ENCODE results near the gene FAM234B.
A peak's percentile ranks its signal among the peaks of the same experiment; 100 is the strongest.

FAM234B gene

GRCh38 chr12:13002301-13003097 lies 41.7 kb upstream of the FAM234B start:
- in situ Hi-C loops (cut with HindIII; ENCODE audit: low pct_unique_long_range_greater_than_20kb, low sequenced_read_pairs) = no loop called here
- DNase-seq (ENCODE audit: low read depth in 1 of 2, low spot score in 1 of 2) = no peak
- no peak for TF ChIP-seq JUND (IDR thresholded peaks at IDR 0.05; ENCODE audit: low read depth)

GRCh38 chr12:13004361-13004760 lies 39.8 kb upstream of the FAM234B start:
- DNase-seq (ENCODE audit: low read depth in 1 of 2, low spot score in 1 of 2) = no peak
- TF ChIP-seq JUND (IDR thresholded peaks at IDR 0.05; ENCODE audit: low read depth) = no peak
- in situ Hi-C loops (cut with HindIII; ENCODE audit: low pct_unique_long_range_greater_than_20kb, low sequenced_read_pairs) = no loop called here

GRCh38 chr12:13004986-13005385 lies 39.2 kb upstream of the FAM234B start:
- in situ Hi-C loops (cut with HindIII; ENCODE audit: low pct_unique_long_range_greater_than_20kb, low sequenced_read_pairs) = no loop called here
- no peak for DNase-seq (ENCODE audit: low read depth in 1 of 2, low spot score in 1 of 2)
- no peak for TF ChIP-seq JUND (IDR thresholded peaks at IDR 0.05; ENCODE audit: low read depth)

GRCh38 chr12:13005649-13006048 lies 38.5 kb upstream of the FAM234B start:
- no peak for DNase-seq (ENCODE audit: low read depth in 1 of 2, low spot score in 1 of 2)
- TF ChIP-seq JUND (IDR thresholded peaks at IDR 0.05; ENCODE audit: low read depth) = no peak

GRCh38 chr12:13007496-13008233 lies 36.5 kb upstream of the FAM234B start:
- no peak for TF ChIP-seq JUND (IDR thresholded peaks at IDR 0.05; ENCODE audit: low read depth)
- in situ Hi-C loops (cut with HindIII; ENCODE audit: low pct_unique_long_range_greater_than_20kb, low sequenced_read_pairs) = no loop called here
- DNase-seq (ENCODE audit: low read depth in 1 of 2, low spot score in 1 of 2) = no peak

More at GRCh38 chr12:13005649-13006048, 38.5 kb upstream of the FAM234B start:
- in situ Hi-C loops (cut with HindIII; ENCODE audit: low pct_unique_long_range_greater_than_20kb, low sequenced_read_pairs) = no loop called here

GRCh38 chr12:13008741-13009380 lies 35.3 kb upstream of the FAM234B start:
- no peak for TF ChIP-seq JUND (IDR thresholded peaks at IDR 0.05; ENCODE audit: low read depth)
- DNase-seq (ENCODE audit: low read depth in 1 of 2, low spot score in 1 of 2) = no peak
- in situ Hi-C loops (cut with HindIII; ENCODE audit: low pct_unique_long_range_greater_than_20kb, low sequenced_read_pairs) = no loop called here

GRCh38 chr12:13011098-13011497 lies 33.1 kb upstream of the FAM234B start:
- TF ChIP-seq JUND (IDR thresholded peaks at IDR 0.05; ENCODE audit: low read depth) = no peak
- no peak for DNase-seq (ENCODE audit: low read depth in 1 of 2, low spot score in 1 of 2)
- in situ Hi-C loops (cut with HindIII; ENCODE audit: low pct_unique_long_range_greater_than_20kb, low sequenced_read_pairs) = no loop called here

GRCh38 chr12:13022851-13023271 lies 21.3 kb upstream of the FAM234B start:
- in situ Hi-C loops (cut with HindIII; ENCODE audit: low pct_unique_long_range_greater_than_20kb, low sequenced_read_pairs) = no loop called here
- TF ChIP-seq JUND (IDR thresholded peaks at IDR 0.05; ENCODE audit: low read depth) = no peak
- DNase-seq (ENCODE audit: low read depth in 1 of 2, low spot score in 1 of 2) = no peak

GRCh38 chr12:13023811-13024530 lies 20.2 kb upstream of the FAM234B start:
- DNase-seq (ENCODE audit: low read depth in 1 of 2, low spot score in 1 of 2) = peak in 1 of 2 experiments; percentile 63
- no peak for TF ChIP-seq JUND (IDR thresholded peaks at IDR 0.05; ENCODE audit: low read depth)
- in situ Hi-C loops (cut with HindIII; ENCODE audit: low pct_unique_long_range_greater_than_20kb, low sequenced_read_pairs) = no loop called here

- in situ Hi-C loops (cut with HindIII; ENCODE audit: low pct_unique_long_range_greater_than_20kb, low sequenced_read_pairs) = no loop called here
- DNase-seq (ENCODE audit: low read depth in 1 of 2, low spot score in 1 of 2) = no peak
Measured at GRCh38 chr12:13024531-13024916, 19.7 kb upstream of the FAM234B start.

GRCh38 chr12:13026286-13026685 lies 17.9 kb upstream of the FAM234B start:
- in situ Hi-C loops (cut with HindIII; ENCODE audit: low pct_unique_long_range_greater_than_20kb, low sequenced_read_pairs) = no loop called here
- no peak for TF ChIP-seq JUND (IDR thresholded peaks at IDR 0.05; ENCODE audit: low read depth)
- no peak for DNase-seq (ENCODE audit: low read depth in 1 of 2, low spot score in 1 of 2)

More at GRCh38 chr12:13024531-13024916, 19.7 kb upstream of the FAM234B start:
- no peak for TF ChIP-seq JUND (IDR thresholded peaks at IDR 0.05; ENCODE audit: low read depth)

GRCh38 chr12:13027032-13027431 lies 17.1 kb upstream of the FAM234B start:
- no peak for DNase-seq (ENCODE audit: low read depth in 1 of 2, low spot score in 1 of 2)
- no peak for TF ChIP-seq JUND (IDR thresholded peaks at IDR 0.05; ENCODE audit: low read depth)
- in situ Hi-C loops (cut with HindIII; ENCODE audit: low pct_unique_long_range_greater_than_20kb, low sequenced_read_pairs) = no loop called here
